Activated gamma-delta T cell (primary cell): ENCODE measurements around the gene GABRQ.

ENCODE experiments used
- DNase-seq: peaks from one replicate; lab custom pipeline; 2025; lab: John Stamatoyannopoulos, UW
- total RNA-seq, 2 donors: gene quantifications; one replicate each; lab custom pipeline; 2026; lab: John Stamatoyannopoulos, UW

GABRQ gene
- total RNA-seq, result 0 reads per million in 2 donors

GRCh38 chrX:152637649-152638442, at the start of gene GABRQ:
GABRQ (plus strand) TSS chrX:152637895; CDS start chrX:152638203, 308 bp downstream.
- no peak for DNase-seq

- no peak for DNase-seq
These were observed 49.5 kb upstream of the GABRQ start for GRCh38 chrX:152588206-152588605.

- no peak for DNase-seq
These were observed 36.7 kb upstream of the GABRQ start for GRCh38 chrX:152600853-152601633.

- DNase-seq, result no peak
These were observed 35.7 kb upstream of the GABRQ start for GRCh38 chrX:152601848-152602616.

- DNase-seq, result no peak
These were observed 22.9 kb upstream of the GABRQ start for GRCh38 chrX:152614791-152615190.

GRCh38 chrX:152619897-152620296, 17.8 kb upstream of the GABRQ start:
- no peak for DNase-seq

GRCh38 chrX:152632445-152633097, 5.1 kb upstream of the GABRQ start:
- DNase-seq, result no peak

GRCh38 chrX:152635941-152636340, 1.8 kb upstream of the GABRQ start:
- DNase-seq, result no peak

- DNase-seq, result no peak
These were observed 779 bp downstream of the GABRQ start for GRCh38 chrX:152638443-152638904.

GRCh38 chrX:152639426-152639825, 1.7 kb downstream of the GABRQ start:
- DNase-seq, result no peak

GRCh38 chrX:152640034-152640818, 2.5 kb downstream of the GABRQ start:
- no peak for DNase-seq

- no peak for DNase-seq
These were observed 3.7 kb downstream of the GABRQ start for GRCh38 chrX:152641256-152641875.

GRCh38 chrX:152641996-152642395, 4.3 kb downstream of the GABRQ start:
- DNase-seq, result no peak

- DNase-seq, result no peak
These were observed 5.4 kb downstream of the GABRQ start for GRCh38 chrX:152642931-152643564.

GRCh38 chrX:152646961-152647360, 9.3 kb downstream of the GABRQ start:
- no peak for DNase-seq

- DNase-seq, result no peak
These were observed 10.3 kb downstream of the GABRQ start for GRCh38 chrX:152647978-152648377.

GRCh38 chrX:152652060-152652459, 14.4 kb downstream of the GABRQ start:
- DNase-seq, result no peak

- DNase-seq, result no peak
These were observed 14.8 kb downstream of the GABRQ start for GRCh38 chrX:152652467-152652866.

GRCh38 chrX:152656087-152656486, 18.4 kb downstream of the GABRQ start:
- no peak for DNase-seq

GRCh38 chrX:152656890-152657289, 19.2 kb downstream of the GABRQ start:
- DNase-seq, result no peak
